ENCODE results near the gene FCER1G.

- TF ChIP-seq POLR2A (IDR thresholded peaks at IDR 0.05) (no peak), CTCF (IDR thresholded peaks at IDR 0.05) (no peak), POLR2AphosphoS5 (IDR thresholded peaks at IDR 0.05) (no peak)
Measured at GRCh38 chr1:161226320-161226711, 11.2 kb downstream of the FCER1G start.

Data from sigmoid colon (tissue), 4 donors.